ENCODE results near the gene PHF21B.

Gene PHF21B

DNA sequence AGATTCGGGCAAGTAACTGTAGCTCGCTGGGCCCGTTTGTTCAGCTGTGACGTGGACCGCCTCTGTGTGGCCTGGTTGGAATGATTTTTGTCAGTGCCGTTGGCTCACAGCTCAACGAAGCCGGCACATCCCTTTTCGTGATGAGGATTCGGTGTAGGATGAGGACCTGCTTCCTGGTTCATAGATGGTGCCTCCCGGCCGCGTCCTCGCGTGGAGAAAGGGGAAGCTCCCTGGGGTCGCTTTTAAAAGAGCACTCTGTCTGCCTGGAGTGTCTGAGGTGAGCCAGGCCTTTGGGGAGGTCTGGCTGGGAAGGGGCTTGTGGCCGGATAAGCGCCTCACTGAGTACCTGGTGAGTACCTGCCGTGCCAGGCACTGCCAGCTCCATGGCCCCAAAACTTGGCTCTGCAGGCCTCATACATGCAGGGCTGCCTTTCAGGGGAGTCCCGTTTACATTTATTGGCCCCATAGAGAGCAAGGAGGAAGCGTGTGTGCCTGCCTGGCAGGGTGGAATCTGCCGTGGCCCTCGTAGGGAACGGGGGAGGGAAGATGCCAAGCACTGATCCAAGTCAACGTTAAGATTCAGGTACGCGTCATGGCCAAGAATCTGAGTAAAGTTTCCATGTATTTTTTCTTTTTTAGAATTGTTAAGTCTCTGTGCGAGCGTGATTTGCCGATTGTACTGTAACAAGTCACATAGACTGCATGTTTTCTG is 169.0 kb downstream of the PHF21B start:
- no peak for DNase-seq
- Histone ChIP-seq H3K9me3 (ENCODE audit: severe bottlenecking) (peaks cover 3% of the 10 kb centered on the region), H3K36me3 (no peaks in the 10 kb centered on the region), H3K27me3 (ENCODE audit: insufficient read depth, low read depth, severe bottlenecking) (peaks cover 3% of the 10 kb centered on the region), H3K4me3 (ENCODE audit: low read depth, low read length) (no peak overlapping the region), H3K27ac (no peak overlapping the region)
- TF ChIP-seq, protein P1, sequence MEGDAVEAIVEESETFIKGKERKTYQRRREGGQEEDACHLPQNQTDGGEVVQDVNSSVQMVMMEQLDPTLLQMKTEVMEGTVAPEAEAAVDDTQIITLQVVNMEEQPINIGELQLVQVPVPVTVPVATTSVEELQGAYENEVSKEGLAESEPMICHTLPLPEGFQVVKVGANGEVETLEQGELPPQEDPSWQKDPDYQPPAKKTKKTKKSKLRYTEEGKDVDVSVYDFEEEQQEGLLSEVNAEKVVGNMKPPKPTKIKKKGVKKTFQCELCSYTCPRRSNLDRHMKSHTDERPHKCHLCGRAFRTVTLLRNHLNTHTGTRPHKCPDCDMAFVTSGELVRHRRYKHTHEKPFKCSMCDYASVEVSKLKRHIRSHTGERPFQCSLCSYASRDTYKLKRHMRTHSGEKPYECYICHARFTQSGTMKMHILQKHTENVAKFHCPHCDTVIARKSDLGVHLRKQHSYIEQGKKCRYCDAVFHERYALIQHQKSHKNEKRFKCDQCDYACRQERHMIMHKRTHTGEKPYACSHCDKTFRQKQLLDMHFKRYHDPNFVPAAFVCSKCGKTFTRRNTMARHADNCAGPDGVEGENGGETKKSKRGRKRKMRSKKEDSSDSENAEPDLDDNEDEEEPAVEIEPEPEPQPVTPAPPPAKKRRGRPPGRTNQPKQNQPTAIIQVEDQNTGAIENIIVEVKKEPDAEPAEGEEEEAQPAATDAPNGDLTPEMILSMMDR (IDR thresholded peaks at IDR 0.05; ENCODE audit: low read depth, low read length): no peak

DNA sequence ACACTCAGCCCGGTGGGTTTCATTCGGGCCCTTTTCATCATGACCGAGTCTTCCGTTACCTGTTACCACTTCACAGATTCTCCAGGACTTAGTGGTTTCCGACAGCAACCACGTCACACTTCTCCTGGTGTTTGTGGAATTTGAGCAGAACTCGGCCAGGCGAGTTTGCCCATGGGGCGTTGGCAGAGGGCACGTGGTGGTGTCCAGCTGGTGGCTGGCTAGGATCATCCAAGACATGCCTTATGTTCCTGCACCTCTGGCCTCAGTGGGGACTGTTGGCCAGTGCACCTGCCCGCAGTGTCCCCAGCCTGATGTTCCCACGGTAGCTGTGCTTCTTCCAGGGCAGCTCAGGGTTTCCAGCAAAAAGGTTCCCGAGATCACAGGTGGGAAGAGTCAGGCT is 170.1 kb downstream of the PHF21B start:
- peaks cover 3% of the 10 kb centered on the region for H3K9me3 ChIP-seq (ENCODE audit: severe bottlenecking)
- no peaks in the 10 kb centered on the region for H3K36me3 ChIP-seq
- peaks cover 3% of the 10 kb centered on the region for H3K27me3 ChIP-seq (ENCODE audit: insufficient read depth, low read depth, severe bottlenecking)
- DNase-seq: no peak
- TF ChIP-seq, protein P1 (IDR thresholded peaks at IDR 0.05; ENCODE audit: low read depth, low read length): no peak
- H3K4me3 ChIP-seq (ENCODE audit: low read depth, low read length): no peak overlapping the region
- H3K27ac ChIP-seq: no peak overlapping the region

DNA sequence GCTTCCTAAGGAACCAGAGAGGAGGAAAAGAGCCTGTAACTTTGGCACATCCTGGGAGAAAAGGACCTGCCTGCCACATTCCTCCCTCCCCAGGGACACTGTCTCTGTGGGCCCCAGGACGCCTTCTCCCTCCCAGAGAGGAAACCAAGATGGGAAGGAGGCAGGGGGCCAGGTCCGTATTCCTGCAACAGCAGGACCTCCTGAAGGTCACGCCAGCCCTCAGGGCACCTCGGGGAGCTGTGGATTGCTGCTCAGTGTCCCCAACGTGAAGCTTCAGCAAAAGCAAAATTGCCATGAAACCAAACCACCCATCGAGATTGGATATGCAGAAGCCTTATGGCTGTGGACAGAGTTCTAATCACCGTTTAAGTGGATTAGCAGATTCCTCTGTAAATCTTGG is 170.7 kb downstream of the PHF21B start:
- Histone ChIP-seq H3K27me3 (ENCODE audit: insufficient read depth, low read depth, severe bottlenecking) (peaks cover 3% of the 10 kb centered on the region), H3K27ac (no peak overlapping the region), H3K4me3 (ENCODE audit: low read depth, low read length) (no peak overlapping the region), H3K36me3 (no peaks in the 10 kb centered on the region), H3K9me3 (ENCODE audit: severe bottlenecking) (peaks cover 2% of the 10 kb centered on the region)
- DNase-seq: no peak
- TF ChIP-seq, protein P1 (IDR thresholded peaks at IDR 0.05; ENCODE audit: low read depth, low read length): no peak

DNA sequence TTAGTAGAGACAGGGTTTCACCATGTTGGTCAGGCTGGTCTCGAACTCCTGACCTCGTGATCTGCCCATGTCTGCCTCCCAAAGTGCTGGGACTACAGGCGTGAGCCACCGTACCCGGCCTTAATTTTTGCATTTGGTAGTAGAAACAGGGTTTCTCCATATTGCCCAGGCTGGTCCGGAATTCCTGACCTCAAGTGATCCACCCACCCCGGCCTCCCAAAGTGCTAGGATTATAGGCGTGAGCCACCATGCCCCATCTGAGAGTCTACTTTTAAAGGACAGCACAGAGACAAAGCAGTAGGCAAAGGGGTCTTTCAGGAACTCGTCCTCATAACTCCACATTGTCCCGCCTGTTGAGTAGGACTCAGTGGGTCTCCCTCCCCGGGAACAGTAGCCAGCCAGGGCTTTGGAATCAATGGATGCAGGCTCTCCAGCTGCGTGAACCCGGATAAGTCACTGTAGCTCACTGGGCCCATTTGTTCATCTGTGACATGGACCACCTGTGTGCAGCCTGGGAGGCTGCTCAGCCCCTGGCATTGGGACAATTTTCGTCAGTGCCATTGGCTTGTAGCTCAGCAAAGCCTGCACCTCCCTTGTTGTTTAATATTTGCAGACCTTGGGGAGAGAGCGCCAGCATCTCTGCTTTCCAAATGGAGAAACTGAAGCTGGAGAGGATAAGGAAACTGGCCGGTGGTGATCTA is 171.3 kb downstream of the PHF21B start:
- H3K36me3 ChIP-seq: no peaks in the 10 kb centered on the region

DNA sequence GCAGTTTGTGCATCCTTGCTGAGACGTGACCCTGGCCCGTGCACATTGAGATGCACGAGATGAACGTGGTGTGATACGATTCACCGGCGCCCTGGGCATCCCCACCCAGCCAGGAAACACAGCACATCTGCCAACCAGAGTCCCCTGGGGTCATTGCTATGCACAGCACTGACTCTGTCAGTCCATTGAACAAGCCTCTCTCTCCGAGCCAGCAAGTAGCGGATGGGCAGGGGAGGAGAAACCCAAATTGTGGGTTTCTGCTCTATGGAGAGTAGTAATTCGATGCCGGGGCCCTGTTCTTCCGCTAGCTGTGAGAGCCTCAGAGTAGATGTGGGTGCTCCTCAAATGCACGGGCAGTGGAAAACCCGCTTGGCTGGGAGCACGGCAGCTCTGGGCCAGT is 172.3 kb downstream of the PHF21B start:
- Histone ChIP-seq H3K36me3 (no peaks in the 10 kb centered on the region), H3K27ac (no peak overlapping the region), H3K27me3 (ENCODE audit: insufficient read depth, low read depth, severe bottlenecking) (peaks cover 3% of the 10 kb centered on the region), H3K4me3 (ENCODE audit: low read depth, low read length) (no peak overlapping the region), H3K9me3 (ENCODE audit: severe bottlenecking) (peaks cover 2% of the 10 kb centered on the region)
- TF ChIP-seq, protein P1 (IDR thresholded peaks at IDR 0.05; ENCODE audit: low read depth, low read length): no peak
- DNase-seq: no peak

More for the DNA sequence above, 171.3 kb downstream of the PHF21B start:
- no peaks in the 10 kb centered on the region for H3K9me3 ChIP-seq (ENCODE audit: severe bottlenecking)
- peaks cover 3% of the 10 kb centered on the region for H3K27me3 ChIP-seq (ENCODE audit: insufficient read depth, low read depth, severe bottlenecking)
- DNase-seq: no peak
- H3K27ac ChIP-seq: no peak overlapping the region
- no peak overlapping the region for H3K4me3 ChIP-seq (ENCODE audit: low read depth, low read length)
- TF ChIP-seq, protein P1 (IDR thresholded peaks at IDR 0.05; ENCODE audit: low read depth, low read length): no peak
